Psoas muscle (tissue), 8 donors: ENCODE results near the gene SRCAP. TPM values are rescaled to one million over a fixed set of nuclear protein-coding genes. Genes with fewer than 3 reads are reported as not detected.
A peak's percentile ranks its signal among the peaks of the same experiment; 100 is the strongest.

ENCODE experiments used
- ATAC-seq, 4 donors: fragments of 200-7000 bp; cut with Tn5 transposase; one replicate each; pipeline ENCODE4 v1.9.1; 2020; ENCODE audit warnings: moderate library complexity in 3 of 4, mild to moderate bottlenecking in 2 of 4
- DNase-seq, 2 donors: peaks; one replicate each; pipeline ENCODE4 v3.0.0-alpha.2; 2020
- H3K27ac ChIP-seq: fragments of 200-600 bp; one replicate; pipeline ENCODE4 v1.8.0; 2022
- H3K27me3 ChIP-seq, 3 donors: fragments of 200-600 bp in 1 of 3; one replicate each; pipeline versions ENCODE4 v1.6.1 to v1.8.0; 2013 to 2022; ENCODE audit warnings: low read length in 2 of 3, mild to moderate bottlenecking in 2 of 3, moderate library complexity in 1 of 3; ENCODE audit not compliant: insufficient read depth in 3 of 3
- H3K36me3 ChIP-seq, 2 donors: fragments of 200-600 bp in 1 of 2; one replicate each; pipeline versions ENCODE4 v1.6.1 to v1.8.0; 2013 to 2022; ENCODE audit warnings: low read depth in 1 of 2, mild to moderate bottlenecking in 1 of 2, moderate library complexity in 1 of 2; ENCODE audit not compliant: insufficient read depth in 1 of 2
- H3K4me1 ChIP-seq: fragments of 200-600 bp; one replicate; pipeline ENCODE4 v1.8.0; 2022
- H3K4me3 ChIP-seq: fragments of 200-600 bp; one replicate; pipeline ENCODE4 v1.8.0; 2022; ENCODE audit warnings: mild to moderate bottlenecking
- H3K9me3 ChIP-seq: fragments of 200-600 bp; one replicate; pipeline ENCODE4 v1.8.0; 2022
- whole genome bisulfite sequencing, 3 donors: extraction: QIAGEN DNeasy Blood & Tissue Kit; methylation state at CpG; one replicate each; pipeline versions ENCODE4 v1.1.6 to v1.1.7; 2013; 5-methylcytosine and 5-hydroxymethylcytosine counted together
- intact Hi-C, 2 donors: fragments of 100-400 bp; cut with DNase I; formaldehyde crosslinking; loops; one replicate each; pipeline versions ENCODE4 v1.11.0 to v1.14.2; 2022
- polyA plus RNA-seq, 3 donors: library from polyadenylated mRNA; stranded (reverse); fragments of 200-250 nt; gene quantifications; one replicate each; pipeline ENCODE4 v1.2.3, GENCODE V29; 2013
- total RNA-seq, 4 donors: library from RNA; stranded (reverse); fragmentation: NEBNext Ultra II Directional in 2 of 4; extraction: Animal tissue kit (Norgen Biotek cat#: 25700) in 2 of 4; gene quantifications; one replicate each; pipeline versions ENCODE4 v1.2.1 to v1.2.4, GENCODE V29; 2021 to 2023
- TF ChIP-seq, protein P1 (sequence below): fragments of 200-600 bp; IDR thresholded peaks from one replicate; pipeline ENCODE4 v1.8.0; 2022; ENCODE audit warnings: antibody characterized with exemption
- donor health status: healthy with polysubstance abuse.
- donor health status: DM: no; HTN: no; CAD: no; lungs with moderate emphysema.
- donor health status: Bipolar disorder and iron deficiency.
- donor health status: healthy.
- donor health status: DM: yes; HTN: yes; CAD: no.
- donor health status: DM: no; HTN: no; CAD: no.
- donor health status: DM: no; HTN: no; CAD: no.
- donor health status: DM: yes; HTN: yes; CAD: no.

The SRCAP gene
- total and polyA plus RNA-seq, 7 donors, result 4.4 to 50.1 (median 37.8) TPM

DNA sequence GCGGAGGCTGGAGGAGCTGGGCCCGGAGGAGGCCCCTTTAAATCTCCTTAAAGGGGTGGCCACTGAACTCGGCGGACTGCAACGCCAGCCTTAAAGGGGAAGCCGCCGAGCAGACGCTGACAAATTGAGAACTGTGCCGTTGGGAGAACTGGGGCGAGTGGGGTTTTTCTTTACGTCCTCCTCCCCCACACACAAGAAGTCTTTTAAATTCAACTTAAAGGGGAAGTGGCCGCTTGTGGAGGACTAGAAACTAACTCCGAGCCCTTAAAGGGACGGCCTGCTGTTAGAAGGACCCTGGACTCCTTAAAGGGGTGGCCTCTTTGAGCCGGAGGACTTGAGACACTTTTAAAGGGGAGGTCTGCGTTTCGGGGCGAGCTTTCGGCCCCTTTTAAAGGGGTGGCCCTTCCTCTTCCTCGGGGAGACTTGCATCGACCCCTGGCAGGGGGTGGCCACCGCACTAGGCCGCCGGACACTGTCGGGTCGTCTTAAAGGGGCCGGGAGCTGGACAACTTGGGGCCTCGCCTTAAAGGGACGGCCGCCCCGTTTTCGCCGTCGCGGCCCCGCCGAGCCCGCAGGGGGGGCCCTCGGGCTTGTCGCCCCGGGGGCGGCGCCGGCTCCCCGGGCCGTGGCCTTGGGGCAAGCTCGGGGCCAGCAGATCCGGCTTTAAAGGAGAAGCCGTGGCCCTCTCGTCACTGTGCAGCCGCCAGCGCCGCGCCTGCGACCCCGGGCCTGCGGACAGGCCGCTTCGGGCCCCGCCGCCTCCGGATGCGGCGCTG, 40.1 kb upstream of the SRCAP start:
- no peaks in the 10 kb centered on the region for H3K27me3 ChIP-seq
- H3K36me3 ChIP-seq, result peaks cover 3 to 69% of the 10 kb centered on the region in 2 donors
- ATAC-seq (peak; percentile 37 to 57 (median 42)), DNase-seq (peak; percentile 85 to 93)
- H3K4me3 ChIP-seq, result peak overlapping the region; percentile 93
- WGBS, 3 donors, result 0% methylated on average over 54 to 64 of the region's 64 CpGs
- no peaks in the 10 kb centered on the region for H3K9me3 ChIP-seq
- TF ChIP-seq, protein P1, sequence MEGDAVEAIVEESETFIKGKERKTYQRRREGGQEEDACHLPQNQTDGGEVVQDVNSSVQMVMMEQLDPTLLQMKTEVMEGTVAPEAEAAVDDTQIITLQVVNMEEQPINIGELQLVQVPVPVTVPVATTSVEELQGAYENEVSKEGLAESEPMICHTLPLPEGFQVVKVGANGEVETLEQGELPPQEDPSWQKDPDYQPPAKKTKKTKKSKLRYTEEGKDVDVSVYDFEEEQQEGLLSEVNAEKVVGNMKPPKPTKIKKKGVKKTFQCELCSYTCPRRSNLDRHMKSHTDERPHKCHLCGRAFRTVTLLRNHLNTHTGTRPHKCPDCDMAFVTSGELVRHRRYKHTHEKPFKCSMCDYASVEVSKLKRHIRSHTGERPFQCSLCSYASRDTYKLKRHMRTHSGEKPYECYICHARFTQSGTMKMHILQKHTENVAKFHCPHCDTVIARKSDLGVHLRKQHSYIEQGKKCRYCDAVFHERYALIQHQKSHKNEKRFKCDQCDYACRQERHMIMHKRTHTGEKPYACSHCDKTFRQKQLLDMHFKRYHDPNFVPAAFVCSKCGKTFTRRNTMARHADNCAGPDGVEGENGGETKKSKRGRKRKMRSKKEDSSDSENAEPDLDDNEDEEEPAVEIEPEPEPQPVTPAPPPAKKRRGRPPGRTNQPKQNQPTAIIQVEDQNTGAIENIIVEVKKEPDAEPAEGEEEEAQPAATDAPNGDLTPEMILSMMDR, result no peak
- H3K4me1 ChIP-seq, result peaks cover 43% of the 10 kb centered on the region
- H3K27ac ChIP-seq, result peak overlapping the region; percentile 100
- intact Hi-C loops, result loop anchor here in 1 of 2 donors (5.0 kb wide), 1 partner anchor 132 kb away; the partner anchor contains the start of gene ZNF768

DNA sequence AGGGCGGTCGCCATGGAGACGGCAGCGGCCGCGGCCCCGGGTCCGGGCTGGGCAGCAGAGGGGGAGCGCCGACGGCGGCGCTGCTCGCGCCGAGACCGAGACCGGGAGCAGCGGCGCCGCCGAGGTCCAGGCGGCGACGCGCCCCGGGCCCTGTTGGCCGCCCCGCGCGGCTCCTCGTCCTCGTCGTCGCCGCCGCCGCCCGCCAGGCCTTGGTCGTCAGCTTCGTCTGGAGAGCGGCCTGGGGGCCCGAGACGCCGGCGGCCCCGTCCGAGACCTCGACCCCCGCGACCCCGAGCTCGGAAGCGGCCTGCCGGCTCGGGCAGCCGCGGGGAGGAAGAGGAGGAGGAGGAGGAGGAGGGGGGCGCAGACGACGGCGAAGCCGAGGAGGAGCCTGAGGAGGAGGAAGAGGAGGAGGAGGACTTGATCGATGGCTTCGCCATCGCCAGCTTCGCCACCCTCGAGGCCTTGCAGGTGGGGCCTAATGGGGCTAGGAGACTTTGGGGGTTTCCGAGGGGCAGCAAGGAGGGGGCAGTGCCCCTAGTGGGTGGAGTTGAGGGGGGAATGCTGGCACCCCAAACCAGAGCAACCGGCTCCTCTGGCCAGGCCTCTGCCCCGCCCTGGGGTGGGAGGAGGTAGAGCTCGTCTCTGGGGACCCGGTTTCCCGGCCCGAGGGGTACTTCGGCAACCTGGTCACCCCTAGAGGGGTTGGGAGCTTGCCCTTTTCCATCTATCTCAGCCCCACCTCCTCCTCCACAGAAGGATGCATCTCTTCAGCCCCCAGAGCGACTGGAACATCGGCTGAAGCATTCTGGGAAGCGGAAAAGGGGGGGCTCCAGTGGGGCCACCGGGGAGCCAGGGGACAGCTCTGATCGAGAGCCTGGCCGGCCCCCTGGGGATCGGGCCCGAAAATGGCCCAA, 39.2 kb upstream of the SRCAP start:
- Histone ChIP-seq H3K27ac (peak overlapping the region; percentile 100), H3K9me3 (no peaks in the 10 kb centered on the region), H3K4me1 (peaks cover 43% of the 10 kb centered on the region), H3K4me3 (peak overlapping the region; percentile 93), H3K27me3 (no peaks in the 10 kb centered on the region), H3K36me3 (peaks cover 3 to 67% of the 10 kb centered on the region in 2 donors)
- intact Hi-C loops, result loop anchor here (2.0 to 5.0 kb wide), 3 partner anchors 37 to 132 kb away; partner anchors contain the start of genes SRCAP (in 1 of the 2) and ZNF768 (in 1 of the 2)
- WGBS, 3 donors, result 1% methylated on average over 71 to 84 of the region's 84 CpGs
- ATAC-seq (no peak), DNase-seq (peak in 1 of 2 donors; percentile 75)
- TF ChIP-seq, protein P1, result no peak

DNA sequence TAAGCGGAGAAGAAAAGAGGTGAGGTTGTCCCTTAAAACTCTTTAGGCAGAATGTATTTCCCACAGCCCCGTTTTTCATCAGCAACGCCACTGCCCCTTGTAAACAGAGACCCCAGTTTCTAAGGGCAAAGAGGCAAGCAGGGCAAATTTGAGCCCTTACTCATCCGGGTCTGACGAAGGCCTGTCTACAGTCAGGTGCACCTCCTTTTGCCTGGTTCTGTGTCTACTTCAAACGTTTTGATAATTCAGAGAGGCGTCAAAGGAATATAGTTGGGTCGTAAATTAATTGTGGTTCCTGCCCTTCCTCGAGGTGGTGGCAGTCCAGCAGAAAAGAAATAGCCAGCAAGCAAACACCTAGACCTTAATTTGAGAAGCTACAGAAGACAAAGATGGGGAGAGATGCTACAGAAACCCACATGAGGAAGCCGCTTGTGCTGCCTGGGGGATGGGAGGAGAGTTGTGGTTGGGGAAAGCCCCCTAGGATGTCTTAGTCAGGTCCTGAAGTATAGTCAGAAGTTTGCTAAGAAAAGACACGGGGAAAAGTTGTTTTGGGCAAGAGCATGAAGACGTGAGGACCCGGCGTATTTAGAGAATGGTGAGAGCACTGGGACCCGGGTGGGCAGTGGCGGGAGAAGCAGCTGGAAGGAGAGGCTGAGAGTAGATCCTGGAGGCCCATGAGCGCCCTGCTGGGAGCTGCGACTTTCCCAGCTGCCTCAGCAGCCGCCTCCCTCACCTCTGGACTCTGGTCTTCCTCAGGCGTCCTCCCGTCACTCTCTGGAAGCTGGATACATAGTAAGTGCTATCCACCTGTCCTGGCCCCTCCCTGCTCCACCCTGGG, 38.3 kb upstream of the SRCAP start:
- Histone ChIP-seq H3K9me3 (no peaks in the 10 kb centered on the region), H3K36me3 (peaks cover 6 to 67% of the 10 kb centered on the region in 2 donors), H3K27ac (peak overlapping the region; percentile 100), H3K4me3 (peak overlapping the region; percentile 93), H3K27me3 (no peaks in the 10 kb centered on the region), H3K4me1 (peaks cover 43% of the 10 kb centered on the region)
- 42 to 50% (median 43%) methylated on average over 21 of the region's 21 CpGs for WGBS, 3 donors
- DNase-seq, result no peak
- intact Hi-C loops, result loop anchor here (2.0 to 5.0 kb wide), 2 partner anchors 36 to 37 kb away; partner anchors contain the start of gene SRCAP (in 1 of the 2)
- ATAC-seq, result no peak
- TF ChIP-seq, protein P1, result no peak

DNA sequence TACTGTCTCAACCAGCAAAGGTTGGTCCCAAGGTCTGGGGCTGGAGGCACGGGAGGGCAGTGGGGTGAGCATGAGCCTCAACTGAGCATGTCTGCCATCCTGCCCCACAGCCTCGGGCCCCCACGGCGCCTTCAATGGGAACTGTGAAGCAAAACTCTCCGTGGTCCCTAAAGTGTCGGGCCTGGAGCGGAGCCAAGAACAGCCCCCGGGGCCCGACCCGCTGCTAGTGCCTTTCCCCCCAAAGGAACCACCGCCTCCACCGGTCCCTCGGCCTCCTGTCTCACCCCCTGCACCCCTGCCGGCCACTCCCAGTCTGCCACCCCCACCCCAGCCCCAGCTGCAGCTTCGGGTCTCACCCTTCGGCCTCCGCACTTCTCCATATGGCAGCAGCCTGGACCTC, 36.5 kb upstream of the SRCAP start:
- ATAC-seq, result no peak
- peaks cover 9 to 70% of the 10 kb centered on the region in 2 donors for H3K36me3 ChIP-seq
- peaks cover 37% of the 10 kb centered on the region for H3K4me1 ChIP-seq
- no peak overlapping the region for H3K27ac ChIP-seq
- 78 to 84% (median 84%) methylated on average over 12 to 17 of the region's 17 CpGs for WGBS, 3 donors
- DNase-seq, result peak in 1 of 2 donors; percentile 52
- no peaks in the 10 kb centered on the region for H3K9me3 ChIP-seq
- H3K27me3 ChIP-seq, result no peaks in the 10 kb centered on the region
- TF ChIP-seq, protein P1, result no peak
- intact Hi-C loops, result loop anchor here in 1 of 2 donors (5.0 kb wide), 1 partner anchor 35 kb away; the partner anchor contains the start of gene SRCAP
- H3K4me3 ChIP-seq, result no peak overlapping the region
